Right ventricle myocardium inferior (tissue), 1 donor: ENCODE measurements around the gene MTERF1. TPM values are rescaled to one million over a fixed set of nuclear protein-coding genes. Genes with fewer than 3 reads are reported as not detected.

Experiments
- ATAC-seq: fragments of 200-7000 bp; cut with Tn5 transposase; one replicate; pipeline ENCODE4 v1.9.1; 2020; ENCODE audit warnings: mild to moderate bottlenecking, moderate library complexity
- DNase-seq: peaks from one replicate; pipeline ENCODE4 v3.0.0; 2021; ENCODE audit errors: missing footprints
- intact Hi-C: fragments of 100-400 bp; cut with DNase I; formaldehyde crosslinking; loops from one replicate; pipeline ENCODE4 v1.11.0; 2022
- total RNA-seq: library from RNA; stranded (reverse); fragmentation: NEBNext Ultra II Directional; extraction: Animal tissue kit (Norgen Biotek cat#: 25700); gene quantifications from one replicate; pipeline ENCODE4 v1.2.1, GENCODE V29; 2021
- donor health status: DM: no; HTN: yes; CAD: no; lungs with severe emphysema.

MTERF1 gene
- total RNA-seq, 1 donor from 2014 or later: 9.9 TPM

DNA sequence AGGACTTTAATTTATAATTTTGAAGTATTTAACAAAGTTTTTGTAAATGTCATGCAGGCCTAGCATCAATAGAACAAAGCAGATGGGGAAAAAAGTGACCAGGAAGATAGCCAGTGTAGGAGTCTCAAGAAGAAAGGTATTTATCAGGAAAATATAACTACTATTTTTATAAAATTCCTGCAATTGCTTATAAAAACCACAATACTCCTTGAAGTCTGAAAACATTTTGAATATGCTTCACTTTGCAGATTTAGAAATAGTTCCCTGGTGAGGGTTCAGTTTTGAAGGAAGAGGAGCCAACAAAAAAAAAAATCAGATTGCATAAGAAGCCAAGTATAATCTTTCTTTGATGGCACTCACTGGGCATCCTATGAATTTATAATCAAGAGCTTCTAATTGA lies 34.1 kb downstream of the MTERF1 start:
- ATAC-seq (no peak), DNase-seq (no peak)
- intact Hi-C loops: no loop called here

DNA sequence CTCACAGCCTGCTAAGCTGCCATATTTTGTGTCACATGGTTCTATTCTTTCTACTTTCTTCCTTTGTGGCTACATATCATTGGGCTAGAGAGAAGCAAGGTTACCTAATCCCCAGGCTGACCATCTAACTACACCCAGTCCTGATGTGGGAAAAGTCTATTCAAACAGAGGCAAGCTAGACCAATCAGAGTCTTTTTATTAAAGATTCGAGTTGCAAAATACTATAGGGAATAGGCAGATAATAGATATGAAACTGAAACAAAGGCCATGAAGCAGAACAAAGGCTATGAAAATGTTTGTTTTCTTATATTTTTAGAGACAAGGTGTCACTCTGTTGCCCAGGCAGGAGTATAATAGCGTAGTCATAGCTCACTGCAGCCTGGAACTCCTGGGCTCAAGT lies 36.7 kb downstream of the MTERF1 start:
- ATAC-seq: no peak
- intact Hi-C loops: no loop called here
- no peak for DNase-seq

DNA sequence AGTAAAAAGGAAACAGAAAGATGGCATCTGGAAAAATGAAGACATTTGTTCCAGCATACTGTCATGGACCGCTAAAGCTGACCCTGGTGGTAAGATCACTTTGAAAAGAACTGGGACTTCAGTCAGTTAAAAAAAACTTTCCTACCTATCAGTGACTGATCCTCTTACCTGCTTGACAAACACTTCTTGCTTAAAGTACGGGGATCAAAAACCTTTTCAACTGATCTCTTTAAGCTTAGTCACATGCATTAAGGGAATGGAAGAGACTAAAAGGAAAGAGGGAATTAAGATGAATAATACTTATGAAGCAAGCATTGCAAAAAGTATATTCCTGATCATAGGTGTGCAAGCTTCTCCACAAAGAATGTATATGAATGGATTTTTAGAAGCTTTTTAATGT lies 42.1 kb downstream of the MTERF1 start:
- intact Hi-C loops: no loop called here
- no peak for ATAC-seq
- DNase-seq: no peak

DNA sequence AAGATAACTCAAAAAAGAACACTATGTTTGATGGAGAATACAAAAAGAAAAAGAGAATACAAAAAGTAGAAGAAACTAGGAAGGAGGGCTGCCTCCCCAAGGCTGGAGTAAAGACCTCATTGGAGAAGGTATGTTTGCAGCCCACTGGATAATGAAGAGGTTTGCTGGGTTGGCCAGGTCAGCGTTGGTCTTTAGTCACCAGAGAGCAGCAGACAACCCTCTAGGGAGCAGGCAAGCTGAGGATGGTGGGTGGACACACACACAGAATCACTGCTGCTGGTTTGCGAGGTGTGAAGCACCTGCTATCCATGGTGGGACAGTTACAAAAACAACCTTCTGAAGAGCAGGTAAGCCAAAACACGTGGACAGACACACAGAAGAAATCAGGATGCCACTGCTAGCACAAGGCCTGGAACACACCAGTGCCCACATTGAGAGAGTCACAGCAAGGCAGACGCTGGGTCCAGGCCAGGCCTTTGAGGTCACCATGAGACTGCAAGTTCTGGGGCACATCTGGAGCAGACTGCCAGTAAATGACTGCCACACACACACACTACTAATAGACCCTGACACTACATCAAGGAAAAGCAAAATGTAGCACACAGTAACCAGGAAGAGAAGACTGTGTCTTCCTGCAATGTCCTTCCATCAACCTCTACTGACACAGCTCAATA lies 43.0 kb downstream of the MTERF1 start:
- no peak for ATAC-seq
- intact Hi-C loops: no loop called here
- DNase-seq: peak; percentile 58

DNA sequence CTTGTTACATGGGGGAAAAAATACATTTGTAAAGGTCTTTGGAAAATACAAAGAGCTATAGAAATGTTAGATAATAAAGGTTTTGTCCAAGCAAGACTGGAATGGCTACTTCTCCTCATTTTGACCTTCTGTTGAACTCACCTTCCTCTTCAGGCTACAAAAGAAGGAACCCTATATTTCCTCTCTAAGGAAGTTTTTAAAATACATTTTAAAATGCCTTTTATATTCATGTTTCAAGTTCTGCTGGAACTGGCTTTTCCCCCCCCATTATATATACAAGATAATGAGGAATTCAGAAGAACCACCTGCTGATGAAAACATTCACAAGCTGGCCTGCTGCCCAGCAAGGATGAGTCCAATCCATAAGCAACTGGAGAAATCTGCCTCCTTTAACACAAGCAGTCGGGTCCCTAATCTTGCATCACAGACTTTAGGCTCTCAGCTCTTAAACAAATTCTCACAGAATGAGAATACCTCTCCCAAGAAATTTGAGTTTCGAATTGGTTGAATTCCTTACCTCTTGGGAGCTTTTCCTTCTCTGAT lies 44.6 kb downstream of the MTERF1 start:
- intact Hi-C loops: no loop called here
- peak; percentile 41 for DNase-seq
- ATAC-seq: no peak

DNA sequence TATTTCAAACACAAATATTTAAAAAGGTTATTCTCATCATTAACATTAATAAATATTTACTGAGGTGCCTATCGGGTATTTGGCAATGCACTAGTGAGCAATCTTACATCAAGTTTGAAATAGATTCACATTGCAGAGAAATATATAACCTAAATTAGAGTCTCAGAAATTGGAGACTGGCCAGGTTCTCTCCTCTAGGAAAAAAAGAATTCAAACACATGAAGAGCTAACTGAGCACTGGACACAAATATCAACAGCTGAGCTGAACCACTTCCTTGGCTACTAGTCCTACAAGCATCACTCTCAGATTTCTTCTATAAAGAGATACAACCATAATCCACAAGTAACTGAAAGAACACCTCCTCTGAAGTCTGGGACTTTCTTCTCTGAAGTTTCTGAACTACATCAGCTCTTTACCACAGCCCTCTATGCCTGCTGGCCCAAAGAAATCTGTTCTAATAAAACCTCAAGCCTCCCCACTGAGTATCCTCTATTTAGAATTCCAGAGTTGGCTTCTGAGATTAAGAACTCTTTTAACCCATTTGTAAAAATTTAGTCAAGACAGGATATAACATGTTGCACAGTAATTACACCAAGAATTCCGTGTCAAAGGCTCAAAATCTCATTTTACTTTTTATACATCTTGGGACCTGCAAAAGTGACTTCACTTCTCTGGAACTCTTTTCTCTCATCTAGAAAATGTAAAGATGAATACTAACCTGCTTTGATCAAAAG lies 45.2 kb downstream of the MTERF1 start:
- DNase-seq: no peak

DNA sequence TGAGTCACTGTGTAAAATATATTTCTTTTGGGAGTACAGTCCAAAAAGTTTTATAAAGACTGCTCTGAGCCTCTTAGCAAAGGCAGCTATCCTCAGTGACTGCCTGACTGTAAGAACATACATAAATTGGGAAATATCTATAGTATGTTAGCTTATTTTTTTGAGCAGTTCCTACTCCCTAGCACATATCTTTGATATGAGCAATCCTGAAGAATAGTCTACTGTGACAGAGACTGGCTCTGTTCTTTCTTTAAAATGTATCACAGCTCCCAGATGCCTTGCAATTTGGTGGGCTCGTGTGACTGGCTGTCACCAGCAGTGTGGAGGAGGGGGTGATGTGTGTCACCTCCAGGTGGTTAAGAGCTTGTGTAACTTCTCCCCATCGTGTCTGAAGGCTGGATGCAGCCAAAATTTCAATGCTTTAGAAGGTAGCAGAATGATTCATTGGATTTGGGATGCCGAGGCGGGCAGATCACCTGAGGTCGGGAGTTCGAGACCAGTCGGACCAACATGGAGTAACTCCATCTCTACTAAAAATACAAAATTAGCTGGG lies 47.9 kb downstream of the MTERF1 start:
- ATAC-seq: no peak
- DNase-seq: no peak
- intact Hi-C loops: loop anchor here (5.0 kb wide), 1 partner anchor 45 kb away; no protein-coding TSS in a partner anchor

More for the DNA sequence above, 45.2 kb downstream of the MTERF1 start:
- no peak for ATAC-seq
- intact Hi-C loops: no loop called here

DNA sequence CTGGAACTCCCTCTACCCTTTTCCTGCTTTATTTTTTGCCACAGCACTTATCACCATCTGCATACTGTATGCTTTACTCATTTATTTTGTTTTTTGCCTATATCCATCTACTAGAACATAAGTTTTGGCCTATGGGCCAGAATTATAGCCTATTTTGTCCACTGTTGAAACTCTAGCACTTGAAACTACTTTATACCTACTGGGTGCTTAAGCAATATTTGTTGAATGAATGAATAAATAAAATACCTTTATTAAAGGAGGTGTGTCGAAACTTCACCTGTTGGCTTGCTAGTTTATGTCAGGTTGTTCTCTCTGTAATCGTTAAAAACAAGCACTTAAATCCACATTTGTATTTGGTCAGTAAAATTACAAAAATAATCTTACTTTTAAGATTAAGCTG lies 53.3 kb downstream of the MTERF1 start:
- ATAC-seq (no peak), DNase-seq (no peak)
- intact Hi-C loops: loop anchor here (5.0 kb wide), 1 partner anchor 620 kb away; the partner anchor contains the start of gene GATAD1

DNA sequence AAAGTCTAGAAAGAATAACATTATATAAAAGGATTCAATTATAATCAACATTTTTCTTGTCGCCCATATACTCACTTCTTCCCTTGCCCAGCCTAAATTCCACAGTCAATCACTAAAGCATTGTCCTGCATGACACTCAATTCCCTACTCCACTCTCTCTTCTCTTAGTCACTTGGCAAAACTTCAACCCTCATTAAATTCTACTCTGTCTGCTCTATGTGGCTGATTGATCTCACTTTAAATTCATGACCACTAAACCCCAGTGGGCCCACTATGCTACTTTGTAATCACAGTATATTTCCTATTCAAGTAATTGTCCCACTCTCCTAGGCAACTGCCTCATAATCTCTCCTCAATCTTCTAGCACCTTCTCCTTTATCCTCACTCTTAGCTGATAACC lies 54.1 kb downstream of the MTERF1 start:
- no peak for ATAC-seq
- intact Hi-C loops: loop anchor here (5.0 kb wide), 1 partner anchor 621 kb away; the partner anchor contains the start of gene GATAD1
- no peak for DNase-seq

DNA sequence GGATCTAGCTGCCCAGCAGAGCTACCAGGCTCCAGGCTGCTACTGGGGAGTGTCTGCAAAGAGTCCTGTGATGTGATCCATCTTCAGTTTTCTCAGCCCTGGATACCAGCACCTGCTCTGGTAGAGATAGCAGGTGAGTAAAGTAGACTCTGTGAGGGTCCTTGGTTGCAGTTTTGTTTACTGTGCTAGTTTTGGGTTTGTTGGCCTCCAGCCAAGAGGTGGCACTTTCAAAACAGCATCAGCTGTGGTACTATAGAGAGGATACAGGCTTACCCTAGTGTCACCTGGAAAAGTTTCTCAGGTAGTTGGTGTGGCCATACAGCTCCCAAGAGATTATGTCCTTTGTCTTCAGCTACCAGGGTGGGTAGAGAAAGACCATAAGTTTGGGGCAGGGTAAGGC lies 56.3 kb downstream of the MTERF1 start:
- DNase-seq (no peak), ATAC-seq (no peak)
- intact Hi-C loops: no loop called here

Other genes with a start within 250 kb of the MTERF1 start
- 44.1 TPM for gene AKAP9, start 60.2 kb upstream of the MTERF1 start, total RNA-seq